Tibial nerve (tissue), 3 donors: ENCODE results near the gene MACIR.

Experiments used
- POLR2A ChIP-seq, 2 donors: fragments of 450-650 bp; IDR thresholded peaks; one replicate each; pipeline ENCODE4 v1.6.1; 2017; ENCODE audit warnings: antibody characterized with exemption in 2 of 2, mild to moderate bottlenecking in 2 of 2, moderate library complexity in 2 of 2
- TF ChIP-seq, protein P1 (sequence below), 5 experiments: fragments of 200-600 bp in 3 of 5; fragments of 450-650 bp in 2 of 5; sonication (generic) in 3 of 5; IDR thresholded peaks; one replicate each; pipeline ENCODE4 v1.5.1; 2016 to 2019; ENCODE audit warnings: antibody characterized with exemption in 5 of 5, mild to moderate bottlenecking in 3 of 5, moderate library complexity in 2 of 5

DNA sequence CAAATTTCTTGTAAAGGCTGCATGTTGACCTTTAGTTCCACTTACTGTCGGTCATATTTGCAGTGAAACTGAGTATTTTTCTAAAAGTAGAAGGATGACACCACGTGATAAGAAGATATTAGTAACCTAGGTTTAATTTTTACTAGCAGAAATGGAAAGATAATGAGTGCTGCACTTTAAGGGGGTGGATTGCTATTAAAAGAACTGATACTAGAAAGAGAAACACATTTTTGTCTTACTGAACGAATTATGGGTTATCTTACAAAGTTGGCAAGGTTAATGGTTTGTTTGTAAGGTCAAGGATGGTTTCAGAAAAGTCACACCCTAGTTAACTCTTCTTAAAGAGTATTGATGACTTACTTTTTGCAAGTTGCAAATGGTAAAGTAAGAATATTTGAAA lies 2.4 kb downstream of the MACIR start:
- TF ChIP-seq, protein P1, sequence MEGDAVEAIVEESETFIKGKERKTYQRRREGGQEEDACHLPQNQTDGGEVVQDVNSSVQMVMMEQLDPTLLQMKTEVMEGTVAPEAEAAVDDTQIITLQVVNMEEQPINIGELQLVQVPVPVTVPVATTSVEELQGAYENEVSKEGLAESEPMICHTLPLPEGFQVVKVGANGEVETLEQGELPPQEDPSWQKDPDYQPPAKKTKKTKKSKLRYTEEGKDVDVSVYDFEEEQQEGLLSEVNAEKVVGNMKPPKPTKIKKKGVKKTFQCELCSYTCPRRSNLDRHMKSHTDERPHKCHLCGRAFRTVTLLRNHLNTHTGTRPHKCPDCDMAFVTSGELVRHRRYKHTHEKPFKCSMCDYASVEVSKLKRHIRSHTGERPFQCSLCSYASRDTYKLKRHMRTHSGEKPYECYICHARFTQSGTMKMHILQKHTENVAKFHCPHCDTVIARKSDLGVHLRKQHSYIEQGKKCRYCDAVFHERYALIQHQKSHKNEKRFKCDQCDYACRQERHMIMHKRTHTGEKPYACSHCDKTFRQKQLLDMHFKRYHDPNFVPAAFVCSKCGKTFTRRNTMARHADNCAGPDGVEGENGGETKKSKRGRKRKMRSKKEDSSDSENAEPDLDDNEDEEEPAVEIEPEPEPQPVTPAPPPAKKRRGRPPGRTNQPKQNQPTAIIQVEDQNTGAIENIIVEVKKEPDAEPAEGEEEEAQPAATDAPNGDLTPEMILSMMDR (IDR thresholded peaks at IDR 0.05), result no peak
- no peak for TF ChIP-seq POLR2A (IDR thresholded peaks at IDR 0.05)
